ENCODE results near the gene TXK. TPM values are rescaled to one million over a fixed set of nuclear protein-coding genes. Genes with fewer than 3 reads are reported as not detected.

The TXK gene
- total and polyA plus RNA-seq, 2 donors from 2014 or later: 0.26 to 7.9 TPM

DNA sequence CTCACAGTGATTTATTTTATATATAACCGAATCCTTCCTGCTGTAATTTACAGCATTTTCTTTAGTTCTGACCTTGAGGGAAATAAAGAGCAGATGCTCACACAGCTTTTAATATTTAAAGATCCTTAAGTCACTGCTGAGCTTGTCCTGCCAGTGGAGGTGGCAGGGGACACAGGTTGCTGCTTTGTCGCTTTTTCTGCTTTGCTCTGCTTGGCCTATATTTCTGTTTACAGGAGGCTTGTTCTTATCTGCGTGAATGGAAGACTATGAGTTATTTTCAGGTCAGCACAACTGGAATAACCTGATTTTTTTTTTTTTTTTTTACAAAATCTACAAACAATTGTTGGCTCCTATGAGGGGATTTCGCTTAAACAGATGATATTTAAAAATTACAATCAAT, 2.3 kb downstream of the TXK start:
- intact Hi-C loops (cut with DNase I): no loop called here
- H3K9me3 ChIP-seq (ENCODE audit: control insufficient read depth in 2 of 3, insufficient read depth in 1 of 3, low read length in 3 of 3): no peaks in the 10 kb centered on the region
- no peak for TF ChIP-seq CTCF (IDR thresholded peaks at IDR 0.05; ENCODE audit: borderline replicate concordance, extremely low read depth, insufficient read depth)
- H3K36me3 ChIP-seq (ENCODE audit: control insufficient read depth in 2 of 3, insufficient read depth in 3 of 3, low read length in 3 of 3): no peaks in the 10 kb centered on the region
- H3K9ac ChIP-seq (ENCODE audit: low read length in 3 of 3): no peak overlapping the region
- peaks cover 0 to 6% (median 0%) of the 10 kb centered on the region in 3 donors for H3K4me1 ChIP-seq (ENCODE audit: control insufficient read depth in 2 of 3, insufficient read depth in 2 of 3, low read depth in 1 of 3, low read length in 3 of 3)
- H3K27me3 ChIP-seq (ENCODE audit: control insufficient read depth, insufficient read depth, low read length): no peaks in the 10 kb centered on the region
- no peak for FAIRE-seq
- no peak overlapping the region for H3K27ac ChIP-seq (ENCODE audit: low read depth in 2 of 2, low read length in 2 of 2)
- H3K4me3 ChIP-seq (ENCODE audit: low read length in 3 of 3): no peak overlapping the region
- no peak for DNase-seq

GRCh38 chr4:48130100-48130499, 4.0 kb downstream of the TXK start:
- no peaks in the 10 kb centered on the region for H3K27me3 ChIP-seq (ENCODE audit: control insufficient read depth, insufficient read depth, low read length)
- H3K9me3 ChIP-seq (ENCODE audit: control insufficient read depth in 2 of 3, insufficient read depth in 1 of 3, low read length in 3 of 3): no peaks in the 10 kb centered on the region
- peaks cover 0 to 7% (median 0%) of the 10 kb centered on the region in 3 donors for H3K4me1 ChIP-seq (ENCODE audit: control insufficient read depth in 2 of 3, insufficient read depth in 2 of 3, low read depth in 1 of 3, low read length in 3 of 3)
- no peaks in the 10 kb centered on the region for H3K36me3 ChIP-seq (ENCODE audit: control insufficient read depth in 2 of 3, insufficient read depth in 3 of 3, low read length in 3 of 3)
- H3K27ac ChIP-seq (ENCODE audit: low read depth in 2 of 2, low read length in 2 of 2): no peak overlapping the region
- FAIRE-seq (no peak), DNase-seq (no peak)
- no peak for TF ChIP-seq CTCF (IDR thresholded peaks at IDR 0.05; ENCODE audit: borderline replicate concordance, extremely low read depth, insufficient read depth)
- no peak overlapping the region for H3K4me3 ChIP-seq (ENCODE audit: low read length in 3 of 3)
- H3K9ac ChIP-seq (ENCODE audit: low read length in 3 of 3): no peak overlapping the region
- intact Hi-C loops (cut with DNase I): no loop called here

DNA sequence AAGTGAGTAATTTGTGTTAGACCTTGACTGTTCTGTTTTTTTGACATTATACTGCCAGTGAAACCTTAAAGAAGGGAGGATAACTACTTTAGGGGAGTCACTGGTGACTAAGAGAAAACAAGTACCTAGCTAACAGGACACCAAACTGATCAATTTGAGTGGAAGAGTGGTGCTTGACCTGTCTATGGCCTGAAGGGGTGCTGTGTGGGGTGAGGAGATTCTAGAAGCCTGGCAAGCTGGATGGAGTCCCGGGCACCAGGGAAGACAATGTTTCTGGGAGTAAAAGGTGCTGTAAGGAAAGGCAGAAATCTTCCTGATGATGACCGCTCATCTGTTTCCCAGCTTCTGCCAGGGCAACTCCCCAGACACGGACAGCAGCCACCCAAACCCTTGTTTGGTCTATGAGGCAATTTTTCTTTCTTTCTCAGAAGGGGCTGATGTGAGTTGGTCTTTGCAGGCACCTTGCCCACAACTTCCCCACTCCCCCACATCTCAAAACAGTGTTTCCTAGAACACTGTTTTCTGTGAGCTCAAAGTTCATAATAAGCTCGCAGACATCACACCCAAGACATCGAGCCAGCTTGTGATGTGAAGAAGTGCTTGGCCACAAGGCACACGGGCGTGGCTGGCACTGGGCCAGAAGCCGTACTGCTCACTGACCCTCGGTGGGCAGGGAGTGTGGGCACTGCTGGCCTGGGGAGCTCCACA, 4.6 kb downstream of the TXK start:
- intact Hi-C loops (cut with DNase I): no loop called here
- Histone ChIP-seq H3K27me3 (ENCODE audit: control insufficient read depth, insufficient read depth, low read length) (no peaks in the 10 kb centered on the region), H3K9ac (ENCODE audit: low read length in 3 of 3) (no peak overlapping the region), H3K9me3 (ENCODE audit: control insufficient read depth in 2 of 3, insufficient read depth in 1 of 3, low read length in 3 of 3) (no peaks in the 10 kb centered on the region), H3K27ac (ENCODE audit: low read depth in 2 of 2, low read length in 2 of 2) (peak overlapping the region in 1 of 2 donors; percentile 7), H3K36me3 (ENCODE audit: control insufficient read depth in 2 of 3, insufficient read depth in 3 of 3, low read length in 3 of 3) (no peaks in the 10 kb centered on the region), H3K4me1 (ENCODE audit: control insufficient read depth in 2 of 3, insufficient read depth in 2 of 3, low read depth in 1 of 3, low read length in 3 of 3) (peaks cover 0 to 7% (median 0%) of the 10 kb centered on the region in 3 donors), H3K4me3 (ENCODE audit: low read length in 3 of 3) (no peak overlapping the region)
- DNase-seq (peak in 2 of 5 donors; percentile 12 to 40), FAIRE-seq (no peak)
- TF ChIP-seq CTCF (IDR thresholded peaks at IDR 0.05; ENCODE audit: borderline replicate concordance, extremely low read depth, insufficient read depth): no peak

Measured in kidney (tissue), 14 donors.